ENCODE data around the gene DUSP18. TPM values are rescaled to one million over a fixed set of nuclear protein-coding genes. Genes with fewer than 3 reads are reported as not detected.
A peak's percentile ranks its signal among the peaks of the same experiment; 100 is the strongest.

Gene DUSP18
- total and polyA plus RNA-seq, 9 of the 15 experiments (the other 6 are each of a cell fraction or from before 2014, with no cell fraction given): 1.00 to 3.7 (median 1.5) TPM

DNA sequence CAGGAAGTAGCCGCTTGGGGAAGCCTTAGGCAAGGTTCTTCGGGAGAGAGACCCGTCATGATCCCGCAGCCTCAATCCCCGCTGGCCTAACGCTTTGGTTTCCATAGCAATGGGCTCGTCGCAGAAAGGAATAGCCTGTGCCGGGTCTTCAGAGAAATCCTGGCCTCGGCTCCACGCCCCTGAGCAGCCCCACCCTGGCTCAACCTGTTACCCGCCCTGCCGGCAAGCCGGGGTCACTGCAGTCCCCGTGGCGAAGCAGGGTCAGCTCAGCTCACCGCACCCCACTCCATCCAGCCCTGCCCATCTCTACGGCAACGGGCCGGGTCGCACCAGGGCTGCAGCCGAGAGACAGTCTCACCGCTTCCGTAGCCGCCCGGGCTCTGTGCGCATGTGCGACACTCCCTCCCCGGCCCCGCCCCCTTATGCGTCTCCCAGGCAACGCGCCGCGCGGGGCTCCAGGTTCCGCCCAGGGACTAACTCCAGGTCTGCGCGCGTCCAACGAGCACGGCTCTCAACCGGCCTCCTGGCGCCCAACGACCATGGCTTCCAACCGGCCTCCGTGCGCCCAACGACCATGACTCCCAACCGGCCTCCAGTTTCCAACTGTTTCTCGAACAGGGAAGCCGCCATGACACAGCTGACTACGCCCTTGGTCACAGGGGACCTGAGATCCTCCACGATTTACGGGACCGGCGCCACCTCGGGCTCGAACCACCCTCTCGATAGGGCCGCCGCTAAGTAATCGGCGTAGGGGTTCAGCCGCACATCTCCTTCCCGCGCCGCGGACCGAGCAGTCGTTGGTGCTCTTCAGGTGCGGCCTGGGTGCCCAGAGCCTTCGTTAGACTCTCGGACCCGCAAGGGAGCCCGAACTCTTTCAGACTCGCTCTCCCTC is at the start of gene DUSP18 (continued):
- no peak for TF ChIP-seq TSHZ1 (CRISPR knock-in tag; IDR thresholded peaks at IDR 0.05)
- no peak for TF ChIP-seq JUNB (CRISPR knock-in tag; conservative IDR thresholded peaks at IDR 0.05)
- no peak for TF ChIP-seq ZNF780A (CRISPR knock-in tag; IDR thresholded peaks at IDR 0.05)
- TF ChIP-seq SP1 (CRISPR knock-in tag; IDR thresholded peaks at IDR 0.05): peak; percentile 69; the same call in 1 of the 2 replicates
- TF ChIP-seq CBX5 (IDR thresholded peaks at IDR 0.05; ENCODE audit: borderline replicate concordance, low read depth): no peak
- TF ChIP-seq PTRF (tag; IDR thresholded peaks at IDR 0.05): no peak
- TF ChIP-seq ZNF75A (CRISPR knock-in tag; IDR thresholded peaks at IDR 0.05): no peak
- no peak for TF ChIP-seq ELK3 (CRISPR knock-in tag; IDR thresholded peaks at IDR 0.05)
- no peak for TF ChIP-seq ZNF140 (CRISPR knock-in tag; IDR thresholded peaks at IDR 0.05)
- TF ChIP-seq TCF7L2 (IDR thresholded peaks at IDR 0.05; ENCODE audit: low read depth, low read length): no peak
- TF ChIP-seq KLF1 (tag; IDR thresholded peaks at IDR 0.05): peak; percentile 86
- TF ChIP-seq CREB5 (CRISPR knock-in tag; IDR thresholded peaks at IDR 0.05): no peak
- TF ChIP-seq, protein P1, sequence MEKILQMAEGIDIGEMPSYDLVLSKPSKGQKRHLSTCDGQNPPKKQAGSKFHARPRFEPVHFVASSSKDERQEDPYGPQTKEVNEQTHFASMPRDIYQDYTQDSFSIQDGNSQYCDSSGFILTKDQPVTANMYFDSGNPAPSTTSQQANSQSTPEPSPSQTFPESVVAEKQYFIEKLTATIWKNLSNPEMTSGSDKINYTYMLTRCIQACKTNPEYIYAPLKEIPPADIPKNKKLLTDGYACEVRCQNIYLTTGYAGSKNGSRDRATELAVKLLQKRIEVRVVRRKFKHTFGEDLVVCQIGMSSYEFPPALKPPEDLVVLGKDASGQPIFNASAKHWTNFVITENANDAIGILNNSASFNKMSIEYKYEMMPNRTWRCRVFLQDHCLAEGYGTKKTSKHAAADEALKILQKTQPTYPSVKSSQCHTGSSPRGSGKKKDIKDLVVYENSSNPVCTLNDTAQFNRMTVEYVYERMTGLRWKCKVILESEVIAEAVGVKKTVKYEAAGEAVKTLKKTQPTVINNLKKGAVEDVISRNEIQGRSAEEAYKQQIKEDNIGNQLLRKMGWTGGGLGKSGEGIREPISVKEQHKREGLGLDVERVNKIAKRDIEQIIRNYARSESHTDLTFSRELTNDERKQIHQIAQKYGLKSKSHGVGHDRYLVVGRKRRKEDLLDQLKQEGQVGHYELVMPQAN (IDR thresholded peaks at IDR 0.05; ENCODE audit: borderline replicate concordance): peak; percentile 74
- TF ChIP-seq ZNF133 (CRISPR knock-in tag; IDR thresholded peaks at IDR 0.05): no peak
- TF ChIP-seq MEIS2 (IDR thresholded peaks at IDR 0.05; ENCODE audit: partially characterized antibody): peak; percentile 68

Data from K562 (cell line).